Measurements from ENCODE around the gene LRCH2. TPM values are rescaled to one million over a fixed set of nuclear protein-coding genes. Genes with fewer than 3 reads are reported as not detected.

The LRCH2 gene
- total and polyA plus RNA-seq, 9 of the 15 experiments (the other 6 are each of a cell fraction or from before 2014, with no cell fraction given), result 1.4 to 7.2 (median 2.9) TPM

DNA sequence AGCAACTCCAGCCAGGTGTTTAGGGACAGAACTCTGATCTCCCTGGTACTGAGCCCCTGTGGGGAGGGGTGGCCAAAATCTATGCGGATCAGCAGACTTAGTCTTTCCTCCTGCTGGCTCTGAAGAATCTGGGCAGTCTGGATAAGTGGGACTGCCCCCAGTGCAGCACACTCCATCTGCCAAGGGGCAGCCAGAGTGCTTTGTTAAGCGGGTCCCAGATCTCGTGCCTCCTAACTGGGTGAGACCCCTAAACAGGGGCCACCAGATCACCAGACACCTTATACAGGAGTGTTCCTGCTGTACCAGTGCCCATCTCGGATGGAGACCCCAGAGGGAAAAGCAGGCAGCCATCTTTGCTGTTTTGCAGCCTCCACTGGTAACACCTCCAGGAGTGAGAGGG, 135.0 kb downstream of the LRCH2 start (continued):
- TF ChIP-seq, protein P1, sequence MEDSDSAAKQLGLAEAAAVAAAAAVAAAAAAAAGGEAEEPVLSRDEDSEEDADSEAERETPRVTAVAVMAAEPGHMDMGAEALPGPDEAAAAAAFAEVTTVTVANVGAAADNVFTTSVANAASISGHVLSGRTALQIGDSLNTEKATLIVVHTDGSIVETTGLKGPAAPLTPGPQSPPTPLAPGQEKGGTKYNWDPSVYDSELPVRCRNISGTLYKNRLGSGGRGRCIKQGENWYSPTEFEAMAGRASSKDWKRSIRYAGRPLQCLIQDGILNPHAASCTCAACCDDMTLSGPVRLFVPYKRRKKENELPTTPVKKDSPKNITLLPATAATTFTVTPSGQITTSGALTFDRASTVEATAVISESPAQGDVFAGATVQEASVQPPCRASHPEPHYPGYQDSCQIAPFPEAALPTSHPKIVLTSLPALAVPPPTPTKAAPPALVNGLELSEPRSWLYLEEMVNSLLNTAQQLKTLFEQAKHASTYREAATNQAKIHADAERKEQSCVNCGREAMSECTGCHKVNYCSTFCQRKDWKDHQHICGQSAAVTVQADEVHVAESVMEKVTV (CRISPR knock-in tag; IDR thresholded peaks at IDR 0.05), result no peak

DNA sequence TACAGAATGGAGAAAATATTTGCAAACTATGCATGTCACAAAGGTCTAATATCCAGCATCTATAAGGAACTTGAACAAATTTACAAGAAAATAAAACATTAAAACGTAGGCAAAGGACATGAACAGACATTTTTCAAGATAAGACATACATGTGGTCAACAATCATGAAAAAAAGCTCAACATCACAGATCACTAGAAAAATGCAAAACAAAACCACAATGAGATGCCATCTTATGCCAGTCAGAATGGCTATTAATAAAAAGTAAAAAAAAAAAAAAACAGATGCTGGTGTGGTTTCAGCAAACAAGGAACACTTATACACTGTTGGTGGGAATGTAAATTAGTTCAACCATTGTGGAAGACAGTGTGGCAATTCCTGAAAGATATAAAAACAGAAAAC, 140.7 kb downstream of the LRCH2 start:
- no peak for DNase-seq (ENCODE audit: extremely low read depth in 1 of 4, low spot score in 3 of 4)
- no TSS peak for BruUV-seq (replicated peaks)
- FAIRE-seq, result no peak
- Histone ChIP-seq H3K27ac (ENCODE audit: extremely low read depth, low read depth, low read length) (no peak overlapping the region), H3K9ac (ENCODE audit: insufficient read depth in 1 of 2, low read depth in 2 of 2, low read length in 2 of 2) (no peak overlapping the region), H3K4me3 (no peak overlapping the region), H3K9me1 (ENCODE audit: control insufficient read depth, insufficient read depth, low read length) (no peaks in the 10 kb centered on the region), H3K9me3 (replicated peaks; ENCODE audit: control insufficient read depth, insufficient read depth, low read depth, low read length) (no peaks in the 10 kb centered on the region), H3K27me3 (ENCODE audit: control insufficient read depth in 2 of 2, insufficient read depth in 2 of 2, low read length in 2 of 2) (no peaks in the 10 kb centered on the region), H3K4me1 (replicated peaks in 1 of 2; ENCODE audit: control insufficient read depth in 2 of 2, insufficient read depth in 2 of 2, low read length in 2 of 2) (no peaks in the 10 kb centered on the region), H3K79me2 (ENCODE audit: control insufficient read depth, insufficient read depth, low read length) (no peaks in the 10 kb centered on the region), H3K4me2 (ENCODE audit: insufficient read depth, low read length) (no peak overlapping the region), H2AFZ (ENCODE audit: low read depth, low read length) (no peak overlapping the region), H4K20me1 (replicated peaks; ENCODE audit: control insufficient read depth, insufficient read depth, low read length) (no peaks in the 10 kb centered on the region), H3K36me3 (ENCODE audit: control insufficient read depth, insufficient read depth, low read length) (no peaks in the 10 kb centered on the region)
- ChIA-PET POLR2A (no interaction called here), CTCF (ENCODE audit: low intra/inter-chr PET ratio) (no interaction called here)
- TF ChIP-seq ZNF57 (CRISPR knock-in tag; IDR thresholded peaks at IDR 0.05) (no peak), TGIF2 (CRISPR knock-in tag; IDR thresholded peaks at IDR 0.05) (no peak), CEBPG (CRISPR knock-in tag; IDR thresholded peaks at IDR 0.05) (no peak), CEBPG (tag; conservative IDR thresholded peaks at IDR 0.05 in 1 of 2, IDR thresholded peaks at IDR 0.05 in 1 of 2) (no peak), NFATC3 (IDR thresholded peaks at IDR 0.05) (no peak), ZSCAN32 (CRISPR knock-in tag; IDR thresholded peaks at IDR 0.05) (no peak)
- TF ChIP-seq, protein P1 (CRISPR knock-in tag; IDR thresholded peaks at IDR 0.05), result no peak
- no peak for ATAC-seq
- in situ Hi-C loops (cut with MboI), result no loop called here
- intact Hi-C loops (cut with micrococcal nuclease), result no loop called here
- WGBS (ENCODE audit: insufficient coverage, low coverage, missing lambda C conversion rate), result 6% methylated on average over 1 of the region's 1 CpG

Measured in K562 (cell line).